HG03520 (cell line): ENCODE results near the gene FES.
"Not testable (repeated sequence)": the region's sequence is repeated elsewhere in the genome, so short reads cannot be mapped to it uniquely, and the experiment has no call there.

Experiments
- ATAC-seq: cut with Tn5 transposase; IDR thresholded peaks from one replicate; pipeline ENCODE4 v1.9.1; 2021; ENCODE audit warnings: mild to moderate bottlenecking, moderate library complexity; ENCODE audit not compliant: unreplicated experiment

The FES gene

GRCh38 chr15:90907838-90908507, 23.7 kb downstream of the FES start:
- ATAC-seq: no peak

- not testable (repeated sequence) for ATAC-seq
These were observed 25.1 kb downstream of the FES start for GRCh38 chr15:90909449-90909848.

GRCh38 chr15:90909976-90910375, 25.7 kb downstream of the FES start:
- ATAC-seq: no peak

GRCh38 chr15:90910441-90911301, 26.4 kb downstream of the FES start:
- ATAC-seq: no peak

GRCh38 chr15:90911302-90911623, 27.0 kb downstream of the FES start:
- no peak for ATAC-seq

GRCh38 chr15:90911906-90912769, 27.8 kb downstream of the FES start:
- ATAC-seq: no peak

- ATAC-seq: no peak
These were observed 28.4 kb downstream of the FES start for GRCh38 chr15:90912770-90913075.

- ATAC-seq: no peak
These were observed 29.2 kb downstream of the FES start for GRCh38 chr15:90913398-90913944.

GRCh38 chr15:90914305-90915080, 30.2 kb downstream of the FES start:
- no peak for ATAC-seq

GRCh38 chr15:90915216-90915807, 31.0 kb downstream of the FES start:
- no peak for ATAC-seq

- no peak for ATAC-seq
These were observed 31.6 kb downstream of the FES start for GRCh38 chr15:90915808-90916440.

- no peak for ATAC-seq
These were observed 32.2 kb downstream of the FES start for GRCh38 chr15:90916461-90916860.

- no peak for ATAC-seq
These were observed 33.3 kb downstream of the FES start for GRCh38 chr15:90917569-90917968.

GRCh38 chr15:90918034-90918788, 33.9 kb downstream of the FES start:
- ATAC-seq: no peak

GRCh38 chr15:90918835-90919234, 34.5 kb downstream of the FES start:
- ATAC-seq: no peak

GRCh38 chr15:90921887-90922286, 37.6 kb downstream of the FES start:
- no peak for ATAC-seq

- peak; percentile 88 for ATAC-seq
These were observed 38.5 kb downstream of the FES start for GRCh38 chr15:90922712-90923322.

- ATAC-seq: peak; percentile 58
These were observed 40.1 kb downstream of the FES start for GRCh38 chr15:90924375-90924774.

GRCh38 chr15:90926766-90927165, 42.5 kb downstream of the FES start:
- not testable (repeated sequence) for ATAC-seq
